ENCODE measurements around the gene POC1B. TPM values are rescaled to one million over a fixed set of nuclear protein-coding genes. Genes with fewer than 3 reads are reported as not detected.
A peak's percentile ranks its signal among the peaks of the same experiment; 100 is the strongest.

The POC1B gene
- total RNA-seq, 4 donors from 2014 or later: 7.3 to 8.9 (median 7.8) TPM

- Histone ChIP-seq H3K36me3 (no peaks in the 10 kb centered on the region), H3K4me1 (peaks cover 4 to 17% of the 10 kb centered on the region in 2 donors), H3K27me3 (no peaks in the 10 kb centered on the region), H3K4me3 (no peak overlapping the region), H3K9me3 (no peaks in the 10 kb centered on the region), H3K27ac (no peak overlapping the region)
- TF ChIP-seq CTCF (IDR thresholded peaks at IDR 0.05 in 4 of 5, conservative IDR thresholded peaks at IDR 0.05 in 1 of 5) (no peak), POLR2A (IDR thresholded peaks at IDR 0.05) (no peak)
- no peak for DNase-seq
- in situ Hi-C loops (cut with MboI; ENCODE audit: low sequenced_read_pairs in 4 of 4) (loop anchor here in 1 of 4 donors (25.0 kb wide), 1 partner anchor 89 kb away; no protein-coding TSS in a partner anchor), intact Hi-C loops (cut with DNase I; ENCODE audit: low total_unique reads) (no loop called here)
- ATAC-seq: no peak
These were observed 149.7 kb downstream of the POC1B start for GRCh38 chr12:89376202-89376529.

- no peak overlapping the region for H3K4me3 ChIP-seq
- ATAC-seq: peak in 1 of 2 donors; percentile 62
- intact Hi-C loops (cut with DNase I; ENCODE audit: low total_unique reads) (no loop called here), in situ Hi-C loops (cut with MboI; ENCODE audit: low sequenced_read_pairs in 4 of 4) (no loop called here)
- H3K27ac ChIP-seq: no peak overlapping the region
- H3K9me3 ChIP-seq: no peaks in the 10 kb centered on the region
- DNase-seq: peak in 1 of 2 donors; percentile 15
- no peaks in the 10 kb centered on the region for H3K27me3 ChIP-seq
- no peaks in the 10 kb centered on the region for H3K36me3 ChIP-seq
- H3K4me1 ChIP-seq: peaks cover 4 to 17% of the 10 kb centered on the region in 2 donors
- TF ChIP-seq CTCF (IDR thresholded peaks at IDR 0.05 in 4 of 5, conservative IDR thresholded peaks at IDR 0.05 in 1 of 5): no peak
- TF ChIP-seq POLR2A (IDR thresholded peaks at IDR 0.05): no peak
These were observed 151.9 kb downstream of the POC1B start for GRCh38 chr12:89373763-89374572.

- intact Hi-C loops (cut with DNase I; ENCODE audit: low total_unique reads) (no loop called here), in situ Hi-C loops (cut with MboI; ENCODE audit: low sequenced_read_pairs in 4 of 4) (no loop called here)
These were observed 153.1 kb downstream of the POC1B start for GRCh38 chr12:89372584-89373370.

GRCh38 chr12:89370850-89371249 lies 155.0 kb downstream of the POC1B start:
- no peak for DNase-seq
- peaks cover 4 to 17% of the 10 kb centered on the region in 2 donors for H3K4me1 ChIP-seq
- in situ Hi-C loops (cut with MboI; ENCODE audit: low sequenced_read_pairs in 4 of 4) (no loop called here), intact Hi-C loops (cut with DNase I; ENCODE audit: low total_unique reads) (no loop called here)
- no peaks in the 10 kb centered on the region for H3K27me3 ChIP-seq
- no peak for ATAC-seq
- H3K36me3 ChIP-seq: no peaks in the 10 kb centered on the region
- no peak for TF ChIP-seq POLR2A (IDR thresholded peaks at IDR 0.05)
- TF ChIP-seq CTCF (IDR thresholded peaks at IDR 0.05 in 4 of 5, conservative IDR thresholded peaks at IDR 0.05 in 1 of 5): no peak
- H3K27ac ChIP-seq: no peak overlapping the region
- H3K4me3 ChIP-seq: no peak overlapping the region
- H3K9me3 ChIP-seq: no peaks in the 10 kb centered on the region

More at GRCh38 chr12:89372584-89373370, 153.1 kb downstream of the POC1B start:
- Histone ChIP-seq H3K4me1 (peaks cover 4 to 17% of the 10 kb centered on the region in 2 donors), H3K27me3 (no peaks in the 10 kb centered on the region), H3K27ac (no peak overlapping the region), H3K9me3 (no peaks in the 10 kb centered on the region), H3K36me3 (no peaks in the 10 kb centered on the region), H3K4me3 (no peak overlapping the region)
- ATAC-seq (no peak), DNase-seq (no peak)
- TF ChIP-seq CTCF (IDR thresholded peaks at IDR 0.05 in 4 of 5, conservative IDR thresholded peaks at IDR 0.05 in 1 of 5): no peak
- no peak for TF ChIP-seq POLR2A (IDR thresholded peaks at IDR 0.05)
